Hematopoietic multipotent progenitor cell treated with erythropoietin and hydrocortisone succinate and interleukin-3 and kit ligand, for 8 days (in vitro differentiated cells): ENCODE data around the gene RNF25.
A peak's percentile ranks its signal among the peaks of the same experiment; 100 is the strongest.

ENCODE experiments used
- DNase-seq: peaks from one replicate; pipeline ENCODE4 v3.0.0-alpha.2; 2015

Gene RNF25

DNA sequence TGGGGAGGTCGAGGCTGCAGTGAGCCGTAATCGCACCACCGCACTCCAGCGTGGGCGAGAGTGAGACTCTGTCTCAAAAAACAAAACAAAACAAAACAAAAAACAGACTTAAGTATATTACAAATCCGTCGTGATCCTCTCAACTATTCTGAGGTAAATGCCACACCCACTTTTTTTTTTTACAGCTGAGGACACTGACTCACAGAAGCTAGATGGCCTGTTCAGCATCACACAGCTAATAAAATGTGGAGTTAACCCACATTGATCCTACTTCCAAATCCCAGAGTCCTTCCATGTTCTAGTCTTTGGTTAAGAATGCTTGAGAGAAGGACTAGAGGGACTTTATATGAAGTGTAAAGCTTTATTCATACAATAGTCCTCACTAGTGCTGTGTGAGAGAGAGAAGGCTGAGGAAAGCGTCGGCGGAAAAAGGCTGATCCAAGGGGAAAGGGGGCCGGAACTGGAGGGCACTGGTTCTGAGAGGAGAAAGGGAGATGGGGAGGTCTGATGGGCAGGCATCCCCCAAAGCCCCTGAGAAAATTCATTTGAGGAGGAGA lies 627 bp downstream of the RNF25 start:
- peak; percentile 35 for DNase-seq

DNA sequence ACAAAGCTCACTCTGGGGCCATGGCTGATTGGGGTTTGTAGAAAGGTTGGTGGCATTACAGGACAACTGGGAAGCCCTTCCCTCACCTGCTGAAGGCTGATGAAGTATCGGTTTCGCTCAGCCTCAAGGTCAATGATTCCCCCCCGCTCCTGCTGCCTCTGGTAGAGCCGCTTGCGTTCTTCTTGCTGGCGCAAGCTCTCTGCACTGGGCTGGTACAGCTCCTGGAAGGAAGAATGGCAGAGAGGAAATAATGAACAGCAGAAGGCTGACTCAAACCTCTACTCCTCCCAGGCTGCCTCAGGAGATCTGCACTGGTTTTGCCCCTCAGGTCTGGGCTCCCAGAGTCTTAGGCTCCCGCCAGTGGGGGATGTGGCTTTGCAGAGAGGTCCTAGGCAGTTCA lies 7.1 kb downstream of the RNF25 start:
- DNase-seq = no peak

- DNase-seq = no peak
Observed at GRCh38 chr2:218663901-218664300, 7.9 kb downstream of the RNF25 start.

GRCh38 chr2:218662827-218663226 lies 9.0 kb downstream of the RNF25 start:
- no peak for DNase-seq

DNA sequence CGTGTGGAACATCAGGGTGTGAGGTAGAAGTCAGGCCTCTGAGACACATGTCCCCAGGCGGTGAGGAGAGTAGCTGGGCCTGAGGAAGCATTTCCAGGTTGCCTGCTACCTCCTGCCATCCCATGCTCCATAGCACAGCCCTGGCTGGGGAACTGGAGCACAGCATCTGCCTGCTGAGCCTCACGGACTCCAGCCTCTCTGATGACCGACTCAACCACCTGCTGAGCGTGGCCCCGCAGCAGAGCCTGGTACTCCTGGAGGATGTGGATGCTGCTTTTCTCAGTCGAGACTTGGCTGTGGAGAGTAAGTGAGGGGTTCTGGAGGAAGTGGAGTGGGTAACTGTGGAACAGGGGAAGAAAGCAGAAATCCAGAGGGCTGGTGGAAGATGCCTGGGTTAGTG lies 9.4 kb downstream of the RNF25 start:
- no peak for DNase-seq

GRCh38 chr2:218659988-218660358 lies 11.8 kb downstream of the RNF25 start:
- no peak for DNase-seq

DNA sequence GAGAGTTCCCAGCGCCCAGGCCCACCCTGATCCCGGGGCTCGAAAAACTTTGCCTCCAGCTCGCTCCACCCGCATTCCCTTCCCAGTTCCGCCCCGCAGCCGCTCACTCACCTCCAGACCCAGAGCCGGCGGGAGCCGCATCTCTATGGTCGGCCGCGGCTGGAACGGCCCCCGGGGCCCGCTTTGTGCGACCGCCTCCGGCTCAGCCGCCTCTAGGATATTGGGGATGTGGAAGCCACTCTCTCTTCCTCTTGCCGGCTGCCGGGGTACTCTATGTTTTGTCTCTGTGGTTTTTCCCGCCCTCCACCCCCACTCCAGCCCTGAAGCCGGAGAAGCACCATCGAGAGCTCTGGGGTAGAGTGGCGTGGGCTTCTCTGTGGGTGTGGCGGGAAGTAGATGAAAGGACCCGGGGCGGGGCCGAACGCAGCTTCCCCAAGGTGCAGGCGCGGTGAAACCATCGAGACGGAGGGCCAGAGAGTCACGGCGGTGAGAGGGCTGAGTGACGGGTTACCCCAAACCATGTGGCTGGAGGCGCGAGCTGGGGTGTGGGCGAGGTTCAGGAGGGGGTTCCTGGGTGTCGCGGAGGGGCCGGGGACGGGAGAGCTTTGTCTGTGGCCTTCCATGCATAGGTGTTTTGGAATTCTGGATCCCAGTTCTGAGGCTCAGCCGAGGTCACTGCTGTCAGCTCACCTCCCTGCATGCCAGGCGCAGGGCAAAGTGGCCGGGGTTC lies 12.4 kb downstream of the RNF25 start, which contains the start of the genes BCS1L and ZNF142:
BCS1L (plus strand) TSS at position 426 of the 730 bp plus-strand sequence. CDS start 1,305 bp downstream, outside the sequence.
ZNF142 (minus strand) TSS at position 366 of the 730 bp plus-strand sequence. CDS start 3,194 bp downstream, outside the sequence.
- DNase-seq = peak; percentile 95

GRCh38 chr2:218658671-218659257 lies 13.0 kb downstream of the RNF25 start:
- DNase-seq = peak; percentile 70

DNA sequence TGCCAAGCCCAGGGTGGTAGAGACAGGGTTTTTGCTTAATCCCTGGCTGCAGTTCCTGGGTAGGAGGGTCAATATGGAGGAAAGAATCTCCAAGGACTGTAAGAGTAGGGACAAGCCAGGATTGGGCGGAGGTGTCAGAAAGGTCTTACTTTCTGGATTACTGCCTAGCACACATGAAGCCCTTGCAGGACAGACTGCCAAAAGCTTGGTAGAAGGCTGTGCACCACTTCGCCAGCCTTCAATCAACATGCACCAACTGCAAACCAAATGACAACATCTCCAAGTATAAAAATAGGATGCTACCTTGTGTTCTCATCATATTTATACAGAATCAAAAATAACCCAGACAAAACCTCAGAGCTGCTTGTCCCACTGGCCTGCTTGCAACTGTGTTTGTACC lies 16.1 kb downstream of the RNF25 start:
- DNase-seq = no peak

DNA sequence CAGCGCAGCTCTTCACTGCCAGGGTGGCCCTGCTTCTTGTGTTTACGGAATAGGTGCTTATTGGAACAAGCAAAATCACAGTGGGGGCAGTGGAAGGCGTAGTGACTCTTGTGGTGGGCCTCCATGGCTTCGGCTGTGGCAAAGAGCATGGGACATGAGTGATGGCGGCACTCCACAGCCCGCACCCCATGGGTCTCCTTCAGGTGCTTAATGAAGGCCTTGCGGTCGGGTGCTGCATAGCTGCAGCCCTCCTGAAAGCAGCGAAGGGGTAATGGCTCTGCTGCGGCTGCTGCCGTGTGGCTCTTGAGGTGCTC lies 23.1 kb downstream of the RNF25 start:
- no peak for DNase-seq

GRCh38 chr2:218648088-218648786 lies 23.6 kb downstream of the RNF25 start:
- DNase-seq = peak; percentile 71

DNA sequence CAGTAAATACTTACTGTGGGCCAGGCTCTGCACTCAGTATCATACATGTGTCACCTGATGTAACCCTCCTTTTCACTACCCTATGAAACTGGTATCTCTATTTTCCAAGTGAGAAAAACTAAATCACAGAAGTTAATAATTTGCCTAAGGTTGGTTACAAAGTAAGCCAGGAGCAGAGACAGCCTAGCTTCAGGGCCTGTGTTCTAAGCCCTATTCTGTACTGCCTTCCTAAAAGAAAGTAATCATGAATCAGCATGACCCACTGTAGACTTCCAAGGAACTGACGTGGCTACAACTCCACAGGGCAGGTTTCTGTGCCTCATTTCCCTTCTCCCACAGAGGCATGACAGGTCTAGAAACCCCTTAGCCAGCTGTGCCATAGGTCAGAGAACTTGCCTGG lies 26.7 kb downstream of the RNF25 start:
- DNase-seq = no peak

- DNase-seq = no peak
Observed at GRCh38 chr2:218644721-218645120, 27.1 kb downstream of the RNF25 start.

- DNase-seq = no peak
Observed at GRCh38 chr2:218643751-218644310, 28.0 kb downstream of the RNF25 start.

DNA sequence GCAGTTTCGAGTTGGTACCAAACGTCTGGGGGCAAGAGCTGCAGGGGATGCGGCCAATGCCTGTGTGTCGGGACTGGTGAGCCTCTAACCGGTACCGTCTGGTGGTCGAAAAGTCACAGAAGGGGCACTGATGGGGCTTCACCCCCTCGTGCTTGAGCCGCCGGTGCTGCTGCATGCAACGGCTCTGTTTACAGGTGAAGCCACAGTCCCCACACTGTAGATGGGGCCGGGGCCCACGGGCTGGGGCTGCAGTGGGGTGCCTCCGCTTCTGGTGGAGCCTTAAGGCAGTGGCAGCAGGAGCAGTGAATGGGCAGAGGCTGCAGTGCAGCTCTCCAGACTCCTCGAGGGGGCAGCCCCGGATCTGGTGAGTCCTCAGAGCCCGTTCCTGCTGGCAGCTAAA lies 29.0 kb downstream of the RNF25 start:
- no peak for DNase-seq

- DNase-seq = no peak
Observed at GRCh38 chr2:218642121-218642656, 29.6 kb downstream of the RNF25 start.

GRCh38 chr2:218638372-218638771 lies 33.4 kb downstream of the RNF25 start:
- no peak for DNase-seq

- DNase-seq = no peak
Observed at GRCh38 chr2:218635719-218636118, 36.1 kb downstream of the RNF25 start.

GRCh38 chr2:218631837-218632236 lies 40.0 kb downstream of the RNF25 start:
- DNase-seq = no peak

DNA sequence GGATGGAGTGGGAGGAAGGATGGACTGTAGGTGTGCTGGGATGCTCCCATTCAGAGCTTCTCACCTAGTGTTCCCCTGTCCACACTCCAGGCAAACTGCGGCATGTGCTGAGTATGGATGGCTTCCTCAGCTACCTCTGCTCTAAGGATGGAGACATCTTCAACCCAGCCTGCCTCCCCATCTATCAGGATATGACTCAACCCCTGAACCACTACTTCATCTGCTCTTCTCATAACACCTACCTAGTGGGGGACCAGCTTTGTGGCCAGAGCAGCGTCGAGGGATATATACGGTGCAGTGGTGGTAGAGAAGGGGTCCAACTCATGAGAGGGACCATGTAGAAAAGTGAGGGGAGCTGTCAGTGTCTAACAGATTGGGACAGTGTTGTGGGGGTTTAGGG lies 43.9 kb downstream of the RNF25 start:
- no peak for DNase-seq

- no peak for DNase-seq
Observed at GRCh38 chr2:218626369-218626768, 45.4 kb downstream of the RNF25 start.

DNA sequence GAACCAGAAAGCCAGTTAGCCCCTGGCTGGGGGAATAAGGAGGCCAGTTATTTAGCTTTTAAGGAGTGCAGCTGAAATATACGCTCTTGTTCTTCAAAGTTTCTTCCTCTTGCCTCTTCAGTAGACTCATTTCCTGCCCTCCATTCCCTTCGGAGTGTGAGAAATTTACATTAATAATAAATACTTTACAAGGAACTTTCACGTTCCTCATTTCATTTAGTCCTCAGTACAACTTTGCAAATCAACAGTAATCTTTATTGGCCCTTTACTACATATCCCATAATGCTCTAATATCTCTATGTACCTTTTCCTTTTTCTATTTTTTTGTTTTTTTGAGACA lies 48.5 kb downstream of the RNF25 start:
- no peak for DNase-seq

- DNase-seq = no peak
Observed at GRCh38 chr2:218622606-218623365, 49.0 kb downstream of the RNF25 start.
